PC-9 (cell line): ENCODE results near the gene LAMC1. TPM values are rescaled to one million over a fixed set of nuclear protein-coding genes. Genes with fewer than 3 reads are reported as not detected.
A peak's percentile ranks its signal among the peaks of the same experiment; 100 is the strongest.

Experiments
- BruUV-seq: library from RNA; stranded (reverse); fragments of 400-500 nt; replicated peaks from 2 replicates; lab custom pipeline; 2021; lab: Mats Ljungman, UMichigan
- CTCF ChIA-PET: fragments of 300-600 bp; sonication (Branson Sonifier 250); formaldehyde crosslinking; loops from one replicate; lab custom pipeline; 2022; ENCODE audit warnings: antibody characterized with exemption; lab: Charles Lee
- POLR2A ChIA-PET: fragments of 300-600 bp; sonication (Branson Sonifier 250); formaldehyde crosslinking; loops from one replicate; lab custom pipeline; 2022; ENCODE audit warnings: antibody characterized with exemption; ENCODE audit not compliant: unreplicated experiment; lab: Charles Lee
- DNase-seq, 2 experiments: peaks; one replicate each; pipeline versions ENCODE4 v3.0.0 to v3.0.0-alpha.2; 2015 to 2022; ENCODE audit warnings: mixed read lengths in 1 of 2
- H2AFZ ChIP-seq: fragments of 200-600 bp; sonication (generic); 2 replicates; pipeline ENCODE4 v1.8.1; 2017; ENCODE audit warnings: antibody characterized with exemption
- H3F3A ChIP-seq: fragments of 200-600 bp; sonication (generic); 2 replicates; pipeline ENCODE4 v1.8.1; 2017; ENCODE audit warnings: antibody characterized with exemption, mild to moderate bottlenecking, low read depth; ENCODE audit not compliant: insufficient read depth
- H3K27ac ChIP-seq: fragments of 200-600 bp; sonication (generic); 2 replicates; pipeline ENCODE4 v1.6.1; 2016; ENCODE audit warnings: mixed run types
- H3K27me3 ChIP-seq: fragments of 200-600 bp; sonication (generic); 2 replicates; pipeline ENCODE4 v1.6.1; 2016; ENCODE audit warnings: low read depth, mixed run types; ENCODE audit not compliant: insufficient read depth
- H3K36me3 ChIP-seq: fragments of 200-600 bp; sonication (generic); 2 replicates; pipeline ENCODE4 v1.6.1; 2016; ENCODE audit warnings: low read depth, mixed run types
- H3K4me1 ChIP-seq: fragments of 200-600 bp; sonication (generic); replicated peaks from 2 replicates; pipeline ENCODE4 v1.6.1; 2016; ENCODE audit warnings: mixed run types; ENCODE audit not compliant: insufficient read depth
- H3K4me2 ChIP-seq: fragments of 200-600 bp; sonication (generic); 2 replicates; pipeline ENCODE4 v1.6.1; 2017; ENCODE audit warnings: mixed run types
- H3K4me3 ChIP-seq: fragments of 200-600 bp; sonication (generic); 2 replicates; pipeline ENCODE4 v1.6.1; 2016; ENCODE audit warnings: mixed run types
- H3K79me2 ChIP-seq: fragments of 200-600 bp; sonication (generic); 2 replicates; pipeline ENCODE4 v1.6.1; 2017; ENCODE audit warnings: low read depth, mixed run types
- H3K9me2 ChIP-seq: fragments of 200-600 bp; sonication (generic); 2 replicates; pipeline ENCODE4 v1.8.1; 2017; ENCODE audit warnings: mild to moderate bottlenecking; ENCODE audit not compliant: insufficient read depth
- H3K9me3 ChIP-seq: fragments of 200-600 bp; sonication (generic); 2 replicates; pipeline ENCODE4 v1.8.1; 2016; ENCODE audit warnings: low read depth; ENCODE audit not compliant: insufficient read depth
- H4K20me1 ChIP-seq: fragments of 200-600 bp; sonication (generic); 2 replicates; pipeline ENCODE4 v1.8.1; 2017; ENCODE audit not compliant: insufficient read depth
- EZH2 ChIP-seq: fragments of 200-600 bp; sonication (generic); IDR thresholded peaks from 2 replicates; pipeline ENCODE4 v1.8.0; 2017; ENCODE audit warnings: antibody characterized with exemption, low read depth
- intact Hi-C: fragments of 100-400 bp; cut with micrococcal nuclease; formaldehyde crosslinking; loops from one replicate; pipeline ENCODE4 v1.10.0; 2022; ENCODE audit not compliant: unreplicated experiment
- total RNA-seq: library from RNA; stranded (reverse); gene quantifications from 2 replicates; pipeline ENCODE4 v1.2.3, GENCODE V29; 2021
- TF ChIP-seq, protein P1 (sequence below): fragments of 200-600 bp; sonication (generic); conservative IDR thresholded peaks from 2 replicates; pipeline ENCODE4 v1.6.1; 2017; ENCODE audit warnings: mixed run types, antibody characterized with exemption, mild to moderate bottlenecking, moderate library complexity

LAMC1 gene
- total RNA-seq, 1 experiment from 2014 or later, result 95.5 TPM

DNA sequence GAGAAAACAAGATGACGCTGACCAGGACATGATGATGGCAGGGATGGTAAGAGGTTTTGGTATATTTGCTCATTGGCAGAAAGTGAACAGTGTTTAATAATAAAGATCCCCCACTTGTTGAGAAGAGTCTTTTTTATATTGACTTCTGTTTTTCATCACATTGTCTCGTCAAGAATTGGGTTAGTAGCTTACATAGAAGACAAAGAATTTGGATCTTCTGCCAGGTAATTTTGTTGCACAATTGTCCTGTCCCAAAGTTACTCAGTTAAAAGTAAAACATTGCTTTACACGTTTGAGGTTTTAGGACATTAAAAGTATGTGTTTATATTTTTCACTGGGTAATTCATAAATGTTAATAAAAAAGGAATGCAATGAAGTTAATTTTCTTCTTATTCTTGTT lies 114.6 kb downstream of the LAMC1 start:
- H3K36me3 ChIP-seq, result peaks cover 41% of the 10 kb centered on the region; the same call in 1 of the 2 replicates
- intact Hi-C loops, result loop anchor here (2.0 to 10.0 kb wide), 2 partner anchors 49 to 263 kb away; partner anchors contain the start of gene LAMC2
- BruUV-seq, result no TSS peak
- TF ChIP-seq EZH2, result no peak
- TF ChIP-seq, protein P1, sequence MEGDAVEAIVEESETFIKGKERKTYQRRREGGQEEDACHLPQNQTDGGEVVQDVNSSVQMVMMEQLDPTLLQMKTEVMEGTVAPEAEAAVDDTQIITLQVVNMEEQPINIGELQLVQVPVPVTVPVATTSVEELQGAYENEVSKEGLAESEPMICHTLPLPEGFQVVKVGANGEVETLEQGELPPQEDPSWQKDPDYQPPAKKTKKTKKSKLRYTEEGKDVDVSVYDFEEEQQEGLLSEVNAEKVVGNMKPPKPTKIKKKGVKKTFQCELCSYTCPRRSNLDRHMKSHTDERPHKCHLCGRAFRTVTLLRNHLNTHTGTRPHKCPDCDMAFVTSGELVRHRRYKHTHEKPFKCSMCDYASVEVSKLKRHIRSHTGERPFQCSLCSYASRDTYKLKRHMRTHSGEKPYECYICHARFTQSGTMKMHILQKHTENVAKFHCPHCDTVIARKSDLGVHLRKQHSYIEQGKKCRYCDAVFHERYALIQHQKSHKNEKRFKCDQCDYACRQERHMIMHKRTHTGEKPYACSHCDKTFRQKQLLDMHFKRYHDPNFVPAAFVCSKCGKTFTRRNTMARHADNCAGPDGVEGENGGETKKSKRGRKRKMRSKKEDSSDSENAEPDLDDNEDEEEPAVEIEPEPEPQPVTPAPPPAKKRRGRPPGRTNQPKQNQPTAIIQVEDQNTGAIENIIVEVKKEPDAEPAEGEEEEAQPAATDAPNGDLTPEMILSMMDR, result no peak
- ChIA-PET POLR2A (no interaction called here), CTCF (no interaction called here)
- H3K4me2 ChIP-seq, result no peak overlapping the region
- H2AFZ ChIP-seq, result no peak overlapping the region
- no peaks in the 10 kb centered on the region for H3K79me2 ChIP-seq
- H3K4me3 ChIP-seq, result no peak overlapping the region
- no peaks in the 10 kb centered on the region for H4K20me1 ChIP-seq
- H3K4me1 ChIP-seq, result peaks cover 24% of the 10 kb centered on the region
- no peak for DNase-seq
- no peaks in the 10 kb centered on the region for H3K27me3 ChIP-seq
- H3K27ac ChIP-seq, result no peak overlapping the region
- peaks cover 17% of the 10 kb centered on the region; the same call in 1 of the 2 replicates for H3F3A ChIP-seq
- no peaks in the 10 kb centered on the region for H3K9me2 ChIP-seq
- no peaks in the 10 kb centered on the region for H3K9me3 ChIP-seq

DNA sequence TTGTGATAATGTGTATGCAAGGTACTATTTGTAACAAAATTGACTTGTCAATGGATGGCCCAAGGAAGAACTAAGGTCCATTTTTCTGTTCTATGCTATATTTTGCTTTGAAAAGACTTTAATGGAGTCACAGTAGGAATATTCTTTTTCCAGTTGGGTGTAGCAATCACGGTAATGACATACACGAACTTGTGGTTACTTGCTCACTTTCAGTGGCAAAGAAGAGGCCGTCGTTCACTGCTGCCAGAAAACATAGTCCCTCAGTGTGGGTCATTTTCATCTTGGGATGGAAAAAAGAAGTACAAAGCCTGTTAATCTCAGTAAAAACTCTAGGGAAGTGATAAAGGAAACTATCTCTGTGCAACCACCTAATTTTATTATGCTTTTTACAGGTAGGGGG lies 115.1 kb downstream of the LAMC1 start:
- H3K79me2 ChIP-seq, result no peaks in the 10 kb centered on the region
- POLR2A ChIA-PET, result no interaction called here
- no peaks in the 10 kb centered on the region for H3K27me3 ChIP-seq
- DNase-seq, result no peak
- intact Hi-C loops, result loop anchor here (2.0 to 10.0 kb wide), 2 partner anchors 48 to 264 kb away; partner anchors contain the start of gene LAMC2
- H3K4me1 ChIP-seq, result peaks cover 24% of the 10 kb centered on the region
- no peak overlapping the region for H3K4me2 ChIP-seq
- CTCF ChIA-PET, result no interaction called here
- TF ChIP-seq, protein P1, result no peak
- TF ChIP-seq EZH2, result no peak
- peak overlapping the region; percentile 72 for H3K27ac ChIP-seq
- BruUV-seq, result no TSS peak
- H3K9me2 ChIP-seq, result no peaks in the 10 kb centered on the region
- H2AFZ ChIP-seq, result no peak overlapping the region
- no peak overlapping the region for H3K4me3 ChIP-seq
- H3F3A ChIP-seq, result peaks cover 17% of the 10 kb centered on the region; the same call in 1 of the 2 replicates
- no peaks in the 10 kb centered on the region for H3K9me3 ChIP-seq
- no peaks in the 10 kb centered on the region for H4K20me1 ChIP-seq
- peaks cover 43% of the 10 kb centered on the region; the same call in 1 of the 2 replicates for H3K36me3 ChIP-seq

DNA sequence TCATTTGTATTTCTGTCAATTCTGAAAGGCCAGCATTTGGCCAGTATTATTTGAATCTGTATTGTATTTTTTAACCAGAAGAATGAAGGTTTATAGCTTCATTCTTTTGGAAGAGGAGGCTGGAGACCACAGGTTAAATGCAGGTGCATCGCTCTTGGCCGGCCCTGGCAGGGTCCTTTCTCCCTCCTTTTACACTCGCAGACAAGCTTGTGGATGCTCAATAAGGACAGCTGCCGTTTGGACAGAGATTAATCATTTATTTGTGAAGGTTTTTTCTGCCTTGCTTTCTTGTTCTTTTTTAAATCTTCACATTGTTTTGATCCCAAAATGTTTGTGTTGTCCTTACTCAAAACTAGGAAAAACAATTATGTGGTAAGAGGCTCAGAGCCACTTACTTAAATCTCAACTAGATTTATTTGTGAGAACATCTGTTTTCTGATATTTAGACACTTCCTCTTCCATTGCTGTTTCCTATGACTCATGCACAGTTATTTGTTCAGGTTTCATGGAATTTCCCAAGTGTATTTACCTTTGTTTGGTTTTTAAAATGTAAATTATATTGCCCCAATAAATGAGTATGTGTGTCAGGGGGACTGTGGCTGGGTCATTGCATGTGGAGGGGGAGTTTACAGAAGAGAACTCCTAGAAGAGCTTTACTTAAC lies 116.2 kb downstream of the LAMC1 start:
- ChIA-PET CTCF (interaction anchor here (0.7 kb wide), 1 partner anchor 24 kb away, joined by 3 read pairs; no protein-coding TSS in a partner anchor), POLR2A (interaction anchor here (0.6 kb wide), 1 partner anchor 27 kb away, joined by 6 read pairs; no protein-coding TSS in a partner anchor)
- TF ChIP-seq, protein P1, result no peak
- no peak for TF ChIP-seq EZH2
- Histone ChIP-seq H3F3A (peaks cover 17% of the 10 kb centered on the region; the same call in 1 of the 2 replicates), H3K79me2 (no peaks in the 10 kb centered on the region), H3K9me3 (no peaks in the 10 kb centered on the region), H3K27ac (peak overlapping the region; percentile 72), H3K36me3 (peaks cover 35% of the 10 kb centered on the region; the same call in 1 of the 2 replicates), H3K4me3 (no peak overlapping the region), H3K4me2 (peak overlapping the region; percentile 56), H3K4me1 (peaks cover 24% of the 10 kb centered on the region), H3K27me3 (no peaks in the 10 kb centered on the region), H2AFZ (no peak overlapping the region), H4K20me1 (no peaks in the 10 kb centered on the region), H3K9me2 (no peaks in the 10 kb centered on the region)
- no TSS peak for BruUV-seq
- DNase-seq, result peak in 1 of 2 experiments; percentile 83
- intact Hi-C loops, result loop anchor here (2.0 to 10.0 kb wide), 2 partner anchors 47 to 265 kb away; partner anchors contain the start of gene LAMC2
